ENCODE measurements around the gene C2orf49.
A peak's percentile ranks its signal among the peaks of the same experiment; 100 is the strongest.

The C2orf49 gene

GRCh38 chr2:105337122-105338019, at the start of gene C2orf49:
C2orf49 (plus strand) TSS chr2:105337540; CDS start chr2:105337588, 48 bp downstream.
- DNase-seq: peak; percentile 56

- peak; percentile 43 for DNase-seq
These were observed 49.6 kb upstream of the C2orf49 start for GRCh38 chr2:105287692-105288091.

GRCh38 chr2:105288133-105288532, 49.2 kb upstream of the C2orf49 start:
- no peak for DNase-seq

GRCh38 chr2:105290981-105291660, 46.2 kb upstream of the C2orf49 start:
- DNase-seq: no peak

GRCh38 chr2:105291981-105292380, 45.4 kb upstream of the C2orf49 start:
- no peak for DNase-seq

DNA sequence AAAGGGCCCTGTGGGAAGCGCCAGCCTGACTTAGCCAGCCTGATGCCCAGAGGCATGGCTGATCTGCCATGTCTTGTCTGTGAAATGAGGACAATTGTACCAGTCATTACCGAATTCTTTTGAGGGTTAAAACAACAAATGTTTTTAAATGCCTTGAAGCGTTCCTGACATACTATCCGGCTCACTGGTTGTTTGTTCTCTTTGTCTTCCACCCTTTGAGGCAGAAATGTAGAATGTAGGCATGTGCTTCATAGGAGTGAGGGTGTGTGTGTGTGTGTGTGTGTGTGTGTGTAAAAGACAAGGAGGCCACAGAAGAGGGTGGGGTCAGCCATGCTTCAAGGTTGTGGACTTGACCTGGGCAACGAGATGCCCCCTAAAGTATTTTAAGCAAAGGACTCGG, 43.3 kb upstream of the C2orf49 start:
- DNase-seq: no peak

DNA sequence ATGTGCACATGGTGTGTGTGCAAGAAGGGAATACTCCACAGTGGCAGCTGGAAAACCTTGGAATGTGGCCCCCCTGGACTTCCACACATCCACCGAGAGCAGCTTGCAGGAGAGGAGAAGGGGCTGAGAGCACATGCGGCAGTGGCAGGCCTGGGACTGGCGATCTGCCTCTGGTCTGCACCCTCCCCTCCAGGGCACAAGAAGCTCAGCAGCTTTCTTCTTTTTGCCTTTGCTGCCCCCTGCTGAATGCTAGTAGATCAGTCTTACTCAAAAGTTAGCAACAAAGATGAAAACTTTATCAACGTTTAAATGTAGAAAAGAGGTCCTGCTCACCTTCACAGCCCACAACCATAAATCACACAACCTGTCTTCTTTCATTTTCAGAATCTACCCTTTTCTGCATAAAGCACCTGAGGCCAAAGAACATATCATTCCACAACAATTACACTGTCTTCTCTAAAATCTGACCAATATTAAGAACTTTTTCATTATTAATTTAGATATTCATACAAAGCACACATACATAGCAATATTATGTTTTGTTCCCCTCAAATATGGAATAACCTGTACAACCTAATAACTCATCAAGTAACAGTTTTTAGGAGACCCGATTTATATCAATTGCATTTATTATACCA, 42.4 kb upstream of the C2orf49 start:
- peak; percentile 52 for DNase-seq

DNA sequence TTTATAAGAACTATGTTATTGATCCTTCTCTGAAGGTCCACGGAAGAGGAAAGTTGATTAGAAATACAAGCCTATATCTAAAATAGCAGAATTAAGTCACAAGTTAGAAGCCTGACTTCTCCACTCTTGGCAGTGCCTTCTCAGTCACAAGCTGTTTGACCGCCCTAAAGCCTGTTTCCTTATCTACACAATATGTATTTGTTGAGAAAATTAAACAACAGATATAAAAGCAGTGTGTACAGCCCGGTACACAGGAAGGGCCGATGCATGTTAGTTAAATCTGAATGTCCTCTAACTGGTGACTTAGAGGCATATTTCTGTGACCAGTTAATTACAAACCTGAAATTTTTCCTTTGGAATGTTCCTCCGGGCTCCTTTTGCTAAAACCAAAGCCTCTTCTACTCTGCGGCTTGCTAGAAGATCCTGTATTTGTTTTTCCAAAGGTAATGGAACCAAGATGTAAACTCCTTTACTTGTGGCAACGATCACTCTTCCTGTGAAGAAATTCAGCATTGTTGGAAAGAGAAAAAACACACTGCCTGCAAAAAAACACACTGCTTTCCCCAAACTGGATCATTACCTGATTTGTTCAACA, 41.2 kb upstream of the C2orf49 start:
- no peak for DNase-seq

DNA sequence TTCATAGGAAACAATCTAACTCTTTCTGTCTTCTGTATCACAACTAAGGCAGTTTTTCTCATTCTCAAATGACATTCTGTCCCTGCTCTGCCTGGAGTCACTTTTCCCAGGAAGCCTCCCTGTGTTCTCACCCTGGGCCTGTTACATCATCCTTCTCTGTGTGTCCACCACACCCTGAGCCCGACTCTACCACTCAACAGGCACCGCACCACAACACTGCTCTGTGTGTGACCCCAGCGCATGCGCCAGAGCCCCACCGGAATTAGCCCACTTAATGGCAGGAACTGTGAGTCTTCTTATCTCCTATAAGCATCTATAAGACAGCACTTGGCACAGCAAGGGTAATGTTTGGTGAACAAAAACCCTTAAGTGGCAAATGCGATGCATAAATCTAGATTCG, 40.1 kb upstream of the C2orf49 start:
- DNase-seq: no peak

DNA sequence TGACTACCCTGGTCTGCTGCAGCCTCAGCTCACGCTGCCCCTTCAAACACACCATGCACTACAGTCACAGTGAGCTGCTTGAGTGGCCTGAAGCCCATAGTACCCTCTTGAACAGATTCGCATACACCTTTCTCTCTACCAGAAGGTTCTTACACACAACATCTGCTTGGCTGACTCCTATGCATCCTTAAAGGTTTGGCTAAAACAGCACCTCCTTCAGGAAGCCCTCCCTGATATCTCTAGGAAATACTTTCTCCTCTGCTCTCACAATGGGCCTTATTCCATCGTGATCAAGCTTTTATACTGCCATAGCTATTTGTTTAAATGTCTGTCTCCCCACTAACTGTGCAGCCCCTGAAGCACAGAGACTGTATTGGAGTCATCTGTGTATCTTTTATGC, 39.3 kb upstream of the C2orf49 start:
- DNase-seq: no peak

DNA sequence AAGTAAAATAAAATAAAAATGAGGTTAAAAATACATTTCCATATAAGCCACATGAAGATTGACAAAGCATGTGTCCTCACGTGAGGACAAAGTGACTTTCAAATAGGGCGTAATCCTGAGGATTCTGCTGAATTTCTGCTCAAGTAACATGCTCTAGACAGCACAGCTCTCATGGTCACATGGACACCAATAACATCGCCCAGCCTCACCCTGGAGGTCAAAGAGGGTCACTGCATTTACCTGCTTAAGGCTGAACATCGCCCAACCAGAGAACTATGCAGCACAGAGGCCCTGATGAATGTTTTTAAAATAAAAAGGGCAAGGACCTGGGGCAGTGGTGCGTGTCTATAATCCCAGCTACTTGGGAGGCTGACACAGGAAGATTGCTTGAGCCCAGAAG, 38.0 kb upstream of the C2orf49 start:
- no peak for DNase-seq

DNA sequence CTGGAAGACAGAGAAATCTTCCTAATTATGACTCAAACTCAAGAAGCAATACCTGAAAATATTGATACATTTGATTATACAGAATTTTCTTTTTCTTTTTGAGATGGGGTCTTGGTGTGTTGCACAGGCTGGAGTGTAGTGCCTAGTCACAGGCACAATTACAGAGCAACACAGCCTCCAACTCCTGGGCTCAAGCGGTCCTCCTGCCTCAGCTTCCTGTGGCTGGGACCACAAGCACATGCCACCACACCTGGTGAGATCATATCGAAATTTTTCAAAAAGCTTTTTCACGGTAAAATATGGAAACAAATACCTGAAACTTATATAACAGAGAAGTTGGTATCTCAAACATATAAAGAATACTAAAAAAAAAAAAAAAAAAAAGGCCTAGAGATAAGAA, 35.7 kb upstream of the C2orf49 start:
- no peak for DNase-seq

- DNase-seq: no peak
These were observed 30.2 kb upstream of the C2orf49 start for GRCh38 chr2:105307146-105307545.

GRCh38 chr2:105307550-105307949, 29.8 kb upstream of the C2orf49 start:
- DNase-seq: no peak

DNA sequence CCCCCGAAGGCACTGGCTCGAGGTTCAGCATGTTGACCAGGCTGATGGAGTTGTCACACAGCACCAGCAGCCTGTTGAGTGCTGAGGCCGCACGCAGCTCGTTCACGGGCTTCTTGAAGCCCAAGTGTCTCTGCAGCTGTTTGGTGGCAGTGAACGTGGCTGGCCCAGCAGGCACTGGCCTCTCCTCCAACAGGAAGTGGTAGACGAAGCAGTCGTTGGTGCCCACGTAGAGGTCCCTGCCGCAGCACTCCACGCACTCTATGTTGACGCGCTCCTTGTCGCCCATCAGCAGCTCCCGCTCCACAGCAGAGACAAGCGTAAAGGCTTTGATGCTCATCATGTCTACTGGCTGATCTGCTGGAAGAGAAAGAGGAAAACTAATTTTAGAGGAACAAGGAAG, 29.4 kb upstream of the C2orf49 start:
- no peak for DNase-seq

GRCh38 chr2:105308382-105309146, 28.8 kb upstream of the C2orf49 start:
- no peak for DNase-seq

DNA sequence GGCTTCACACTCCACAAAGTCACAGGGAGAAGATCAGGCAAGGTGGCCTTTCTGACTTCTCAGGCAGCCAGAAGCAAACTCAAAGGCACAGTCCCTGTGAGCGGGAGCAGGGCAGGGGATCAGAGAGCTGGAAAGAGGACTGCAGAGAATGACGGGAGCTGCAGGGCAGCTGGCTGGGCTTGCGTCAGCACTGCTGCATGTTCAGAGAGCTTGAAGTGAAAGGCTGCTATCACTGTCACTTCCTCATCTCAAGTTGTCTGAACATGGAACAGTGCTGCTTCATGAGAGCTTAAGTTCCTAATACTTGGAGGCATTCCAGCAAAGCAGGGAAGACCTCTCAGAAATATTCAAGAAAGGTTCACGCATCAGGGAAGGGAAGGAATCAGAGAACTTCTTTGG, 28.2 kb upstream of the C2orf49 start:
- DNase-seq: no peak

- DNase-seq: no peak
These were observed 23.5 kb upstream of the C2orf49 start for GRCh38 chr2:105313877-105314276.

DNA sequence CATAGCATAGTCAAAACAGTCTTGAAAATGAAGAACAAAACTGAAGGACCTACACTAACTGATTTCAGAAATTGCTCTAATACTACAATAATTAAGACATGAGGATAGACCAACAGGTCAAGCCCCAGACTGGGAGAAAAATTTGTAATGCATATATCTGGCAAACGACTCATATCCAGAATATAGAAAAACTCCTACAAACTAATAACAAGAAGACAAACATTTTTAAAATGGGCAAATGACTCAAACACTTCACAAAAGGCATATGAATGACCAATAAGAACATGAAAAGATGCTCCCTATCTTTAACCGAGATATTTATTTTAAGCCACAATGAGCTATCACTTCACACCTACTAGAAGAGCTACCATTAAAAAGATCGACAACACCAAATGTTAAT, 22.0 kb upstream of the C2orf49 start:
- DNase-seq: no peak

DNA sequence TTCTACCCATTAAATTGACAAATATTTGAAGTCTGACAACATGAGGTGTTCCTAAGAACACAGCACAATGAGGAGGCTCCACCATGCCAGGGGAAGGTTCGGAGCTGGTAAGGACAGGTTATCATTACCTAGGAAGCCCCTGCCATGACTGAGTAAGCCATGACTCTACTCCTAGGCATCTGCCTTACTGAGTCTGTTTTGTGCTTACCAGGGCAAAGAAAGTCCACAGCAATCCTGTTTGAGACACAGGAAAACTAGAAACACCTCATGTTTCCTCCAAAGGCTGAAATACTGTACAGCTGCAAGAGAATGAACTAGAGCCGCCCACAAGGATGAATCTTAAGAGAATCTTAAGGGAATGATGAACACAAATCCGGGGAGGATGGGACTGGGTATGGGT, 19.4 kb upstream of the C2orf49 start:
- peak; percentile 59 for DNase-seq

GRCh38 chr2:105320651-105321215, 16.6 kb upstream of the C2orf49 start:
- DNase-seq: no peak
